Stimulated activated CD8-positive, alpha-beta memory T cell treated with anti-CD3 and anti-CD28 coated beads, Interleukin-7, amount 100 ng/mL, for 1 hour (primary cell): ENCODE results near the gene HLA-F.

ENCODE experiments used
- DNase-seq, 2 donors: peaks; one replicate each; pipeline ENCODE4 v3.0.0-alpha.2; 2020; ENCODE audit warnings: low read depth in 2 of 2

Gene HLA-F

GRCh38 chr6:29723262-29723665 is at the start of gene HLA-F:
Gene HLA-F, plus strand, starts transcription at chr6:29723434. Its CDS starts 30 bp downstream, at chr6:29723464.
- peak in 1 of 2 donors; percentile 68 for DNase-seq

DNA sequence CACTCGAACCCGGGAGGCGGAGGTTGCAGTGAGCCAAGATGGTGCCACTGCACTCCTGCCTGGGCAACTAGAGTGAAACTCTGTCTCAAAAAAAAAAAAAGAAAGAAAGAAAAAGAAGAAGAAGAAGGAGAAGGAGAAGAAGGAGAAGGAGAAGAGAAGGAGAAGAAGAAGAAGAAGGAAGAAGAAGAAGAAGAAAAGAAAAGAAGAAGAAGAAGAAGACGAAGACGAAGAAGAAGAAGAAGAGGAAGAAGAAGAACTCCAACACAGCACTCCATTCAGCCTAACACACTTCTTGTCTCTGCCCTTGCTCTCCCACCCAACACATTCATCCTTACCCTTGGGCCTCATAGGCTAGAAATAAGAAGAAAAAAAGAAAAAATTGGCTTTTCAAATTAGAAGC is 49.2 kb upstream of the HLA-F start:
- no peak for DNase-seq

DNA sequence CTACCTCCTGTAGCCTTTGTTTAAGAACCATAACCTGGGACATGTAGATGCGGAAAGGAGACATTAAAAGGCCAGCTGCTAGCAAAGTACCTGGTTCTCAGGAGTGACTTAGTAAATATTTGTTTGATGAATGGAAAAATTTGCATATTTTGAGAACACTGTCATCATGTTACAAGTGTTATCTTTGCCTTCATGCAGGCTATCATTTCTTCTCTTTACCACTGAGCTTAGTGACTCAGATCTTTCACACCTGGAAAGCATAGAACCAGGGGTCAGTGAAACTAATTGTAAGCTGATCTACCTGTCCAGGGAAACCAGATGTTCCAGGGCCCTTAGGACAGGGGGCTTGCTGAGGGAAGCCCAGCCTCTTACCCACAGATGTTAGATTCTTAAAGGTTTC is 47.7 kb upstream of the HLA-F start:
- DNase-seq, result no peak

DNA sequence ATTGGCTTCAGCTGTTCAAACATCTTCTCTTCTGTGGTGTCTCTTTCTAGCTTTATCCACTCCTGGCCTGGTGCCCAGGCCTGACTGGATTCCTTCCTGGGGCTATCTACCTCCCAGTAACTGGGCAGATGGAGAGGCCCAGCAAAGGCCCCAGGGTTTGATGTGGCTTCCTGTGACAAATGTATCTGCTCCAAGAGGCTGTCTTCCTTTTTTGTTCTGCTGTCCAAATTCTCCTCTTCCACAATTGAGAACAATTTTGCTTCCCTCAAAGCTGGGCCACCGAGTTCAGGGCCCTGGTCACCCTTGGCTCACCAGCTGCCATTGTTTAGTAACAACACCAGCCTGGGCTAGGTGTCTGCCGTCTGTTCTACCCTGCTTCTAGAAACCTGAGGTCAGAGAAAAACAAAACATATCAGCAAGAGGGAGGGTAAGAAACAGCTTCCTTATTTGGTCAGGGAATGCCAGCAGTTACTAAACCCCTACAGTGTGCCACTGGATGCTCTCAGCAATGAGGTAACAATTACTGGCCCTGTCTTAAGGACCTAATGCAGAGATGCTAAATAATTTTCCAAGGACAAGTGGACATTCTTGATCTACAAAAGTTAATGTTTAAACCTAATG is 46.1 kb upstream of the HLA-F start:
- DNase-seq, result no peak

GRCh38 chr6:29678114-29678513 is 45.1 kb upstream of the HLA-F start:
- DNase-seq, result no peak

DNA sequence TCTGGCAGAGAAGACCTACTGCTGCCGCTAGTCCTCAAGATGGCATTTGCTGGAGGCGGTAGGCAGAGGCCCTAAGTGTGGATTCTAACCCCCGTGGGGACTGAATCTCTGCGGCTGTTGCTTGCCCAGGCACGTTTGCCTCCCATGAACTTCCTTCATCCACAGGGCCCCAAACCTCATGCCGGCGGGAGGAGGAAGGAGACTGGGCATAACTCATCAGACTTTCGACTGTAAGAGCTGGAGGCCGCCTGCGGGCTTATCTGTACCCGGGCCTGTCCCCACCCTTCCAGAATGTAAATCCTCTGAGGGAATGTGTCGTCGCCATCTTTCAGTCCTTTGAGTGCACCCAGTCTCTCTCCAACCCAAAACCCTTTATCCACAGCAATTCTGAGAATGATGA is 43.3 kb upstream of the HLA-F start:
- no peak for DNase-seq

GRCh38 chr6:29680416-29680815 is 42.8 kb upstream of the HLA-F start:
- no peak for DNase-seq

GRCh38 chr6:29680904-29681303 is 42.3 kb upstream of the HLA-F start, which contains the start of gene ZFP57:
Gene ZFP57, minus strand, starts transcription at chr6:29681152. Its CDS starts 4,149 bp downstream, at chr6:29677003.
- DNase-seq, result no peak

- DNase-seq, result no peak
These were observed 41.4 kb upstream of the HLA-F start for GRCh38 chr6:29681811-29682210.

- DNase-seq, result no peak
These were observed 37.4 kb upstream of the HLA-F start for GRCh38 chr6:29685718-29686326.

- DNase-seq, result no peak
These were observed 28.6 kb upstream of the HLA-F start for GRCh38 chr6:29694637-29695036.

GRCh38 chr6:29696147-29697125 is 26.8 kb upstream of the HLA-F start:
- no peak for DNase-seq

DNA sequence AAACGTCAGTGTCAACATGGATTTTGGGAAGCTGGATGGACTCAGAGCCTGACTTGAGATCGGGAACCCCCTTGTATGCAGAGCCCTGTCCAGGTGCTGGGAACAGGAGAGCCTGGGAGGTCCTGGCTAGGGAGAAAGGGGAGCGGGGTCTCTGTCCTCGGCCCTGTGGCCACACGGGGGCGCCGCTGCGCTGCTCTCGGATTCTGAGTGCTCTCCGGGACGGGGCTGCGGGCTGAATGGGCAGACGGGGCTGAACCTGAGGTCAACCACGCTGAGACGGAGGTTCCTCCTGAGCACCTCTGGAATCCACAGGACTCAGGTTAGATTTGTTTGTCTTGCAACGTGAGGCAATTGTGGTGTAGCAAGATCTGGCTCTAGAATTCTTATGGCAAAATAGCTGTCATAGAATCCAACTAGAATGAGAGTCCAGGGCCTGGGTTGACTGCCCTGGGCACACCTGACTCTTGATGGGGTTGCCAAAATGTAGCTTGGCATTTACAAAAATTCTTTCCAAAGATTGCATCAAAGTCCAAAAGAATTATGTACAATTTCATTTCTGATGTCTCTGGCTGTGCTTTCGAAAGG is 20.6 kb upstream of the HLA-F start:
- peak; percentile 61 to 75 for DNase-seq

GRCh38 chr6:29705389-29706231 is 17.6 kb upstream of the HLA-F start:
- no peak for DNase-seq

DNA sequence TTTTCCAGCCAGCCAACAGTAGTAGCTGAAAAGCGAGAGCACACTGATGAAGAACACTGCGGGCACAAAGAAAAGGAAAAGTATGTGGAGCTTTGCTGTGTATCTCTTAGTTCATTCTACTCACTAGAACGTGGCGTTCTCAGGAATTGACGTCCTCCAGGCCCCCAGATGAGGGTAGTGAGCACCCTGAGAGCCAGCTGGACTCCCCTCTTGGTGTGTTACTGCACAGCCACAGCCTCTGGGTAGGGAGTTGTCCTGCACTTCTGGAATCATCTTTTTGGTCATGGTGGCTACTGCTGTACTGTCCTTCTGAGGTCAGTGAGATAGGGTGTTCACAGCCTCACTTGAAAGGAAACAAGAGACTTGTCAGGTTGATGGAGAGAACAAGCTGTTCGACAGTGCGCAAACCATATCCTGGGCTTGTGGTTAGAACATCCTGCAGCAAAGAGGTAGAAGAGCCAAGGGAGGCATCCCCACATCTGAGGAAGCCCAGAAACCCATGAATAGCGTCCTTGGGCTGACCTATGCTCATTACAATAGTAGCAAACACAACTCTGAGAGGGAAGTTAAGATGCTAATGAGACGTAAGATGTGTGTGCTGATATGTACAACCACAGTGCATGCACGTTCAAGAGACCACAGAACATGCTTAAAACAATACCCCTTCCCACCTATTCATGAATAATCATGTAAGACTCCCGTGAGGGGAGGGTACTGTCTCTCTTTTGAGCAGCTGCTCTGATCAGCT is 14.6 kb upstream of the HLA-F start:
- DNase-seq, result no peak

DNA sequence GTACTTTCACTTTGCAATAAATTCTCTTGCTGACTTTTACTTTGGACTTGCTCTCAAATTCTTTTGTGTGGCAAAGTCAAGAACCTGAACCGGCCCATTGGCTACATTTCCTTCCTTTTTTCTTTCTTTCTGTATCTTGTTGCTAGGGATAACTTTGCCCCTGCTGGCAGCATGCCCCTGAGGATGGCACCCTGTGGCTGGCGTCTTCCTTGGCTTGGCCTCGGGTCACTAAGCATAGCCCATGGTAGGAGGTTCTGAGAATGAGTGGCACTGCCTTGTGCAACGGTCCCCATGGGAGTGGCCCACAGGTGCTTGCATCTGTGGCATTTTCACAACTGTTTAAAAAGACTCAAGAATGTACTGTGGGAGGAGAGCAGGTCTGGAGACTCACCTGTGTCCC is 14.0 kb upstream of the HLA-F start:
- no peak for DNase-seq

- no peak for DNase-seq
These were observed 12.8 kb upstream of the HLA-F start for GRCh38 chr6:29710281-29710941.

DNA sequence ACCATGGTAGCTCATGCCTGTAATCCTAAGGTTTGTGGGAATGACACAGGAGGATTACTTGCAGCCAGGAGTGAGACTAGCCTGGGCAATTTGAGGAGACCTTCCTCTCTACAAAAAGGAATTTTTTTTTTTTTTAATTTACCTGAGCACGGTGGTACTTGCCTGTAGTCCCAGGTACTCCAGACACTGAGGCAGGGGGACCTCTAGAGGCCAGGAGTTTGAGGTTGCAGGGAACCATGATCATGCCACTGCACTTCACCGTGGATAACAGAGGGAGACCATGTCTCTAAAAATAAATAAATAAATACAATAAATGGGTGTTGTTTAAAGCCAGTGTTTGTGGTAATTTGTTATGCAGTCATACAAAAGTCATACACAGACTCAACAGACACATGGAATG is 2.4 kb upstream of the HLA-F start:
- DNase-seq, result no peak

GRCh38 chr6:29723666-29724588 is 693 bp downstream of the HLA-F start:
- DNase-seq, result peak; percentile 54 to 57
